Heart right ventricle (tissue), 16 donors: ENCODE results near the gene ENDOD1. TPM values are rescaled to one million over a fixed set of nuclear protein-coding genes. Genes with fewer than 3 reads are reported as not detected.

Experiments
- ATAC-seq, 8 donors: fragments of 200-7000 bp; cut with Tn5 transposase; one replicate each; pipeline ENCODE4 v1.9.1; 2020; ENCODE audit warnings: mild to moderate bottlenecking in 8 of 8, moderate library complexity in 8 of 8, moderate number of reproducible peaks in 1 of 8
- DNase-seq, 2 donors: peaks; one replicate each; pipeline ENCODE4 v3.0.0-alpha.2; 2020
- H3K27ac ChIP-seq, 10 donors: fragments of 200-600 bp; sonication (generic) in 2 of 10; one replicate each; pipeline versions ENCODE4 v1.5.0 to v1.8.0; 2020 to 2022; ENCODE audit warnings: mild to moderate bottlenecking in 3 of 10
- H3K27me3 ChIP-seq, 7 donors: fragments of 200-600 bp; one replicate each; pipeline ENCODE4 v1.8.0; 2021 to 2022; ENCODE audit warnings: mild to moderate bottlenecking in 2 of 7
- H3K36me3 ChIP-seq, 9 donors: fragments of 200-600 bp; sonication (generic) in 1 of 9; one replicate each; pipeline versions ENCODE4 v1.5.0 to v1.8.0; 2020 to 2022; ENCODE audit warnings: mild to moderate bottlenecking in 2 of 9
- H3K4me1 ChIP-seq, 9 donors: fragments of 200-600 bp; sonication (generic) in 1 of 9; one replicate each; pipeline versions ENCODE4 v1.5.0 to v1.8.0; 2020 to 2022; ENCODE audit warnings: mild to moderate bottlenecking in 4 of 9
- H3K4me3 ChIP-seq, 10 donors: fragments of 200-600 bp; sonication (generic) in 2 of 10; one replicate each; pipeline versions ENCODE4 v1.5.0 to v1.8.0; 2020 to 2022; ENCODE audit warnings: mild to moderate bottlenecking in 7 of 10, moderate library complexity in 2 of 10
- H3K9me3 ChIP-seq, 11 donors: fragments of 200-600 bp in 10 of 11; sonication (generic) in 2 of 11; one replicate each; pipeline versions ENCODE4 v1.5.0 to v1.8.0; 2013 to 2022; ENCODE audit warnings: mild to moderate bottlenecking in 2 of 11, control low read depth in 1 of 11, moderate library complexity in 1 of 11
- CTCF ChIP-seq, 9 donors: fragments of 200-600 bp; sonication (generic) in 2 of 9; IDR thresholded peaks; one replicate each; pipeline versions ENCODE4 v1.5.0 to v1.8.0; 2021 to 2022; ENCODE audit warnings: antibody characterized with exemption in 9 of 9, mild to moderate bottlenecking in 5 of 9, moderate library complexity in 1 of 9
- whole genome bisulfite sequencing, 2 donors: extraction: QIAGEN DNeasy Blood & Tissue Kit; methylation state at CpG; one replicate each; pipeline ENCODE4 v1.1.7; 2013; ENCODE audit warnings: inconsistent platforms in 1 of 2; 5-methylcytosine and 5-hydroxymethylcytosine counted together
- intact Hi-C, 10 donors: fragments of 100-400 bp; cut with DNase I; formaldehyde crosslinking; loops; one replicate each; pipeline versions ENCODE4 v1.11.1 to v1.14.2; 2022
- polyA plus RNA-seq, 2 donors: library from polyadenylated mRNA; stranded (reverse); fragments of 200-250 nt; gene quantifications; one replicate each; pipeline ENCODE4 v1.2.3, GENCODE V29; 2013
- total RNA-seq, 10 donors: library from RNA; stranded (reverse); fragmentation: NEBNext Ultra II Directional in 3 of 10; extraction: Animal tissue kit (Norgen Biotek cat#: 25700) in 3 of 10; gene quantifications; one replicate each; pipeline versions ENCODE4 v1.2.1 to v1.2.4, GENCODE V29; 2021 to 2023
- donor health status: Arrhythmogenic right ventricular cardiomyopathy.
- donor health status: ischemic (EF 13 %, LVEDD 7.1; RV severe dilation, severe dysfunction).
- donor health status: healthy with polysubstance abuse.
- donor health status: DM: no; HTN: yes; CAD: no.
- donor health status: DM: no; HTN: no; CAD: no.
- donor health status: ischemic (EF 25% LVEDD 6.9; RV normal size, moderate dysfunction).
- donor health status: ischemic (EF 25% LVEDD 5.7; RV mildly dilated, moderate dysfunction).
- donor health status: healthy.
- donor health status: DM: yes; HTN: yes; CAD: no.
- donor health status: Ischemic cardiomyopathy.
- donor health status: ischemic (EF 35%, LVEDD 5.7; RV mildly dilated, moderate dysfunction).
- donor health status: nonischemic (EF 11% LVEDD 7.7; RV severe dilation, severe dysfunction).
- donor health status: DM: yes; HTN: yes; CAD: no.
- donor health status: PGD.
- donor health status: ischemic (EF 29% LVEDD 5.4; RV normal size, mild dysfunction).
- donor health status: nonischemic (EF 23%, LVEDD 6.1; RV moderate dilation, normal function).

The ENDOD1 gene
- total and polyA plus RNA-seq, 12 donors, result 3.7 to 15.0 (median 11.0) TPM

GRCh38 chr11:95081412-95081811 is 8.2 kb upstream of the ENDOD1 start:
- Histone ChIP-seq H3K36me3 (no peaks in the 10 kb centered on the region), H3K4me3 (no peak overlapping the region), H3K4me1 (peaks cover 0 to 14% (median 0%) of the 10 kb centered on the region in 9 donors), H3K27me3 (no peaks in the 10 kb centered on the region), H3K27ac (peak overlapping the region in 7 of 10 donors; percentile 27 to 69 (median 51)), H3K9me3 (no peaks in the 10 kb centered on the region)
- DNase-seq, result peak; percentile 14 to 36
- intact Hi-C loops, result no loop called here
- WGBS, 2 donors, result 38 to 42% methylated on average over 4 of the region's 4 CpGs
- TF ChIP-seq CTCF (IDR thresholded peaks at IDR 0.05), result no peak
- ATAC-seq, result peak; percentile 60 to 91 (median 80)

- no peak for TF ChIP-seq CTCF (IDR thresholded peaks at IDR 0.05)
- no peak overlapping the region for H3K4me3 ChIP-seq
- DNase-seq, result no peak
- WGBS, 2 donors, result 83 to 97% methylated on average over 2 of the region's 2 CpGs
- intact Hi-C loops, result no loop called here
- peak overlapping the region in 5 of 10 donors; percentile 22 to 69 (median 45) for H3K27ac ChIP-seq
- H3K36me3 ChIP-seq, result no peaks in the 10 kb centered on the region
- ATAC-seq, result peak in 1 of 8 donors; percentile 31
- peaks cover 0 to 14% (median 0%) of the 10 kb centered on the region in 9 donors for H3K4me1 ChIP-seq
- H3K9me3 ChIP-seq, result no peaks in the 10 kb centered on the region
- H3K27me3 ChIP-seq, result no peaks in the 10 kb centered on the region
Observed at GRCh38 chr11:95082576-95083001, 7.1 kb upstream of the ENDOD1 start.

- DNase-seq (no peak), ATAC-seq (no peak)
- intact Hi-C loops, result no loop called here
- Histone ChIP-seq H3K27ac (no peak overlapping the region), H3K36me3 (no peaks in the 10 kb centered on the region), H3K9me3 (no peaks in the 10 kb centered on the region), H3K4me1 (peaks cover 0 to 14% (median 6%) of the 10 kb centered on the region in 9 donors), H3K27me3 (no peaks in the 10 kb centered on the region), H3K4me3 (no peak overlapping the region)
- no peak for TF ChIP-seq CTCF (IDR thresholded peaks at IDR 0.05)
Observed at GRCh38 chr11:95084509-95084908, 5.1 kb upstream of the ENDOD1 start.

GRCh38 chr11:95085117-95085816 is 4.4 kb upstream of the ENDOD1 start:
- WGBS, 2 donors, result 92% methylated on average over 3 of the region's 3 CpGs
- no peak overlapping the region for H3K4me3 ChIP-seq
- no peak overlapping the region for H3K27ac ChIP-seq
- H3K27me3 ChIP-seq, result no peaks in the 10 kb centered on the region
- DNase-seq, result no peak
- H3K4me1 ChIP-seq, result peaks cover 0 to 14% (median 9%) of the 10 kb centered on the region in 9 donors
- H3K36me3 ChIP-seq, result no peaks in the 10 kb centered on the region
- no peak for TF ChIP-seq CTCF (IDR thresholded peaks at IDR 0.05)
- intact Hi-C loops, result no loop called here
- no peaks in the 10 kb centered on the region for H3K9me3 ChIP-seq
- ATAC-seq, result no peak
